BLaER1 (cell line): Measurements from ENCODE around the gene DPP7.
"Not testable (repeated sequence)": the region's sequence is repeated elsewhere in the genome, so short reads cannot be mapped to it uniquely, and the experiment has no call there.

ENCODE experiments used
- H3K27ac ChIP-seq: shearing (Covaris generic); formaldehyde crosslinking; 2 replicates; pipeline ENCODE4 v1.8.1; 2022
- H3K27me3 ChIP-seq: shearing (Covaris generic); formaldehyde crosslinking; 2 replicates; pipeline ENCODE4 v1.8.1; 2022
- H3K36me3 ChIP-seq: shearing (Covaris generic); formaldehyde crosslinking; 2 replicates; pipeline ENCODE4 v1.8.1; 2022
- H3K4me1 ChIP-seq: shearing (Covaris generic); formaldehyde crosslinking; 2 replicates; pipeline ENCODE4 v1.8.1; 2022
- H3K4me2 ChIP-seq: shearing (Covaris generic); formaldehyde crosslinking; 2 replicates; pipeline ENCODE4 v1.8.1; 2022
- H3K4me3 ChIP-seq: shearing (Covaris generic); formaldehyde crosslinking; 2 replicates; pipeline ENCODE4 v1.8.1; 2022
- H3K9ac ChIP-seq: shearing (Covaris generic); formaldehyde crosslinking; 2 replicates; pipeline ENCODE4 v1.8.1; 2022
- H3K9me3 ChIP-seq: shearing (Covaris generic); formaldehyde crosslinking; 2 replicates; pipeline ENCODE4 v1.8.1; 2022
- H4K20me1 ChIP-seq: shearing (Covaris generic); formaldehyde crosslinking; 2 replicates; pipeline ENCODE4 v1.8.1; 2022
- Cebpa-rat ChIP-seq: shearing (Covaris generic); IDR thresholded peaks from 2 replicates; pipeline ENCODE4 v1.8.1; 2022

DPP7 gene

GRCh38 chr9:137122796-137123467, 8.4 kb upstream of the DPP7 start:
- H3K27ac ChIP-seq: peak overlapping the region; percentile 62
- peak overlapping the region; percentile 33; the same call in 1 of the 2 replicates for H3K4me3 ChIP-seq
- peak overlapping the region; percentile 18; the same call in 1 of the 2 replicates for H3K9ac ChIP-seq
- 0 out of 2 replicates have a peak, but pooled peaks have one; percentile 17 for TF ChIP-seq Cebpa-rat
- H3K36me3 ChIP-seq, H3K9me3 ChIP-seq, H4K20me1 ChIP-seq, H3K27me3 ChIP-seq: not testable (repeated sequence)
- H3K4me2 ChIP-seq: peak overlapping the region; percentile 90
- peaks cover 95% of the 10 kb centered on the region for H3K4me1 ChIP-seq

GRCh38 chr9:137121927-137122795, 7.6 kb upstream of the DPP7 start:
- not testable (repeated sequence) for H3K9me3 ChIP-seq, H3K27me3 ChIP-seq, H4K20me1 ChIP-seq, H3K36me3 ChIP-seq
- peak overlapping the region; percentile 62 for H3K27ac ChIP-seq
- peak overlapping the region; percentile 6; the same call in 1 of the 2 replicates for H3K4me3 ChIP-seq
- peaks cover 95% of the 10 kb centered on the region for H3K4me1 ChIP-seq
- H3K4me2 ChIP-seq: peak overlapping the region; percentile 90
- H3K9ac ChIP-seq: peak overlapping the region; percentile 59; the same call in 1 of the 2 replicates

DNA sequence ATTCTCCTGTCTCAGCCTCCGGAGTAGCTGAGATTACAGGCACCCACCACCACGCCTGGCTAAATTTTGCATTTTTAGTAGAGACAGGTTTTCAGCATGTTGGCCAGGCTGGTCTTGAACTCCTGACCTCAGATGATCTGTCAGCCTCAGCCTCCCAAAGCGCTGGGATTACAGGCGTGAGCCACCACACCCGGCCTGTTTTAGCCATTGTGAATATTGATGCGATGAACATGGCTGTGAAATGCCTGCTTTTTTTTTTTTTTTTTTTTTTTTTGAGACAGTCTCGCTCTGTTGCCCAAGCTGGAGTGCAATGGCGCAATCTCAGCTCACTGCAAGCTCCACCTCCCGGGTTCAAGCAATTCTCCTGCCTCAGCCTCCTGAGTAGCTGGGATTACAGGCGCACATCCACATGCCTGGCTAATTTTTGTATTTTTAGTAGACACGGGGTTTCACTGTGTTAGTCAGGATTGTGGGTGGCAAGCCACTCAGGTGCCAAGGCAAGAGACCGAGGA, 3.6 kb upstream of the DPP7 start:
- not testable (repeated sequence) for H3K36me3 ChIP-seq, H3K27me3 ChIP-seq, H3K4me3 ChIP-seq, H4K20me1 ChIP-seq, H3K9me3 ChIP-seq
- Histone ChIP-seq H3K9ac (0 out of 2 replicates have a peak overlapping the region, but pooled peaks have one; percentile 85), H3K4me1 (peaks cover 86% of the 10 kb centered on the region), H3K27ac (peak overlapping the region; percentile 88), H3K4me2 (peak overlapping the region; percentile 100)
- peak; percentile 89; the same call in 1 of the 2 replicates for TF ChIP-seq Cebpa-rat

- Histone ChIP-seq H3K9ac (peak overlapping the region; percentile 85), H3K4me2 (peak overlapping the region; percentile 100), H3K4me3 (no peak overlapping the region), H3K9me3 (no peaks in the 10 kb centered on the region), H3K36me3 (peaks cover 12% of the 10 kb centered on the region), H3K4me1 (peaks cover 86% of the 10 kb centered on the region), H3K27me3 (no peaks in the 10 kb centered on the region), H3K27ac (peak overlapping the region; percentile 88), H4K20me1 (peaks cover 12% of the 10 kb centered on the region)
- no peak for TF ChIP-seq Cebpa-rat
These were observed 2.8 kb upstream of the DPP7 start for GRCh38 chr9:137117269-137117731.

DNA sequence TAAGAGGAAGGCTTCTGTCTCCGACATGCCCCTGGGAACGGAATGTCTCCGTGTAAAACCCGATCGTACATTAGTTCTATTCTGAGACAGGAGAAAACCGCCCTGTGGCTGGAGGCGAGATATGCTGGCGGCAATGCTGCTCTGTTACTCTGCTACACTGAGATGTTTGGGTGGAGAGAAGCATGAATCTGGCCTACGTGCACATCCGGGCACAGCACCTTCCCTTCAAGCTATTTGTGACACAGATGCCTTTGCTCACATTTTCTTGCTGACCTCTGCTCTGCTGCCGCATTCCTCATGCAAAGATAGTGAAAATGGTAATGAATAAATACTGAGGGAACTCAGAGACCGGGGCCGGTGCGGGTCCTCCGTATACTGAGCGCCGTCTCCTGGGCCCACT, 2.2 kb upstream of the DPP7 start:
- Histone ChIP-seq H3K4me1 (peaks cover 81% of the 10 kb centered on the region), H3K4me3 (no peak overlapping the region), H3K27me3 (no peaks in the 10 kb centered on the region), H4K20me1 (peaks cover 18% of the 10 kb centered on the region), H3K27ac (peak overlapping the region; percentile 88), H3K9ac (peak overlapping the region; percentile 85), H3K9me3 (no peaks in the 10 kb centered on the region), H3K4me2 (peak overlapping the region; percentile 100), H3K36me3 (peaks cover 17% of the 10 kb centered on the region)
- no peak for TF ChIP-seq Cebpa-rat

DNA sequence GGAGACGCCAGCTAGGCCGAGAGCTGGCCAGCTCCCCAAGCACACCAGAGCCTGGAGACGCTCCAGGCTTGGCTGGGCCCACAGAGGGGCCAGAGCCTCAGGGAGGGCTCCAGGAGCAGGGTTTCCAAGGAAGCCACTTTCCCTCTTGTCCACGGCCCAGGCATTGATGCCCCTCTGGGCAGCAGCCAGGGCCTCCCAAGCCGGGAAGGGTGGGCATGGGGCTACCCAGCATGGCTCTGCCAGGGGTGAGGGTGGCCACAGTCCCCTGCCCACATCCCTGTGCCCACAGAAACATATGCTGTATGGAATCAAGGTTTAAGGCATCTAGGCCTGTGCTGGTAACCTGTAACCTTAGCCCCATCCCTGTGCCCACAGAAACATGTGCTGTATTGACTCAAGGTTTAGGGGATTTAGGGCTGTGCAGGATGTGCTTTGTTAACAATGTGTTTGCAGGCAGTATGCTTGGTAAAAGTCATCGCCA, 1.5 kb upstream of the DPP7 start:
- H4K20me1 ChIP-seq: peaks cover 24% of the 10 kb centered on the region
- peaks cover 24% of the 10 kb centered on the region for H3K36me3 ChIP-seq
- H3K4me1 ChIP-seq: peaks cover 78% of the 10 kb centered on the region
- peak overlapping the region; percentile 100 for H3K4me2 ChIP-seq
- peak overlapping the region; percentile 88 for H3K27ac ChIP-seq
- H3K9me3 ChIP-seq: no peaks in the 10 kb centered on the region
- peak overlapping the region; percentile 85 for H3K9ac ChIP-seq
- H3K27me3 ChIP-seq: no peaks in the 10 kb centered on the region
- peak overlapping the region; percentile 76; the same call in 1 of the 2 replicates for H3K4me3 ChIP-seq
- TF ChIP-seq Cebpa-rat: no peak

DNA sequence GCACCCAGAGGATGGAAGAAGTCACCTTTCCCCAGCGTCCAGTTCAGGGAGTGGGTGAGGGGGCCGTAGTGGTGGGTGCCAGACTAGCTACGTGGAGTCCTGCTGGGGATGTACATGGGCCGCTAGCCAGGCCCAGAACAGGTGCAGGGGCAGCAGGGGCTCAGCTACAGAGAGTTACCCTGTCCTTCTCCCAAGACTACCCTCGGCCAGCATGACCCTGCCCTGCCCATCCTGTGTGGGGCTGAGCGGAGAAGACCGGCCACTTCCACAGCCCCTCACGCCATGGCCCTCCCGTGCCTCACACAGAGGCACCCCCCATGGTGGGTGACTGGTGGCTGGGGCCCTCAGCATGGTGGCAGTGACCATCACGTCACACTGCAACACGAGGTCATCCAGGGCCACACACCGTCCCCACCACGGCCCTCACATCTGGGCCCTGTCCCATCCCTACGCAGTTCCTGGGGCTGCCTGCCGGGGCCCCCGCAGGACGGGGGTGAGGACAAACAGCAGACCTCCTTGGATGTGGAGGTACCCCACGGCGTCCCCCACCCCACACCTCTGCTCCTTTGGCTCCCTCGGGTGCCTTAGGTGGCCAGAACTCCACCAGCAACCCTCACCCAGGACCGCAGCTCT, 977 bp upstream of the DPP7 start:
- Histone ChIP-seq H3K4me1 (peaks cover 72% of the 10 kb centered on the region), H3K4me3 (peak overlapping the region; percentile 76), H3K36me3 (peaks cover 30% of the 10 kb centered on the region), H3K27me3 (no peaks in the 10 kb centered on the region), H4K20me1 (peaks cover 30% of the 10 kb centered on the region), H3K27ac (peak overlapping the region; percentile 88), H3K4me2 (peak overlapping the region; percentile 100), H3K9ac (peak overlapping the region; percentile 85), H3K9me3 (no peaks in the 10 kb centered on the region)
- TF ChIP-seq Cebpa-rat: no peak

- H3K9me3 ChIP-seq: no peaks in the 10 kb centered on the region
- peak overlapping the region; percentile 88 for H3K27ac ChIP-seq
- peaks cover 43% of the 10 kb centered on the region for H3K36me3 ChIP-seq
- peak overlapping the region; percentile 76 for H3K4me3 ChIP-seq
- H4K20me1 ChIP-seq: peaks cover 43% of the 10 kb centered on the region
- peak overlapping the region; percentile 85 for H3K9ac ChIP-seq
- H3K4me1 ChIP-seq: peaks cover 59% of the 10 kb centered on the region
- peak overlapping the region; percentile 100 for H3K4me2 ChIP-seq
- TF ChIP-seq Cebpa-rat: no peak
- H3K27me3 ChIP-seq: no peaks in the 10 kb centered on the region
These were observed 317 bp downstream of the DPP7 start for GRCh38 chr9:137114220-137114612.
